ENCODE data around the gene PHLDB2.
"Not testable (repeated sequence)": the region's sequence is repeated elsewhere in the genome, so short reads cannot be mapped to it uniquely, and the experiment has no call there.

PHLDB2 gene

GRCh38 chr3:111859061-111859973 lies at the start of gene PHLDB2:
TSS of gene PHLDB2 (plus strand) at chr3:111859265. CDS start at chr3:111884078, 24,813 bp downstream.
- in situ Hi-C loops (cut with MboI; ENCODE audit: low sequenced_read_pairs) = no loop called here

- in situ Hi-C loops (cut with MboI; ENCODE audit: low sequenced_read_pairs) = no loop called here
Observed at GRCh38 chr3:111810909-111811308, 48.2 kb upstream of the PHLDB2 start.

GRCh38 chr3:111811811-111812210 lies 47.3 kb upstream of the PHLDB2 start:
- in situ Hi-C loops (cut with MboI; ENCODE audit: low sequenced_read_pairs) = no loop called here

GRCh38 chr3:111812701-111813100 lies 46.4 kb upstream of the PHLDB2 start:
- in situ Hi-C loops (cut with MboI; ENCODE audit: low sequenced_read_pairs) = no loop called here

GRCh38 chr3:111813441-111813840 lies 45.6 kb upstream of the PHLDB2 start:
- in situ Hi-C loops (cut with MboI; ENCODE audit: low sequenced_read_pairs) = no loop called here

GRCh38 chr3:111813979-111814378 lies 45.1 kb upstream of the PHLDB2 start:
- in situ Hi-C loops (cut with MboI; ENCODE audit: low sequenced_read_pairs) = no loop called here

- in situ Hi-C loops (cut with MboI; ENCODE audit: low sequenced_read_pairs) = not testable (repeated sequence)
Observed at GRCh38 chr3:111816771-111817170, 42.3 kb upstream of the PHLDB2 start.

GRCh38 chr3:111819927-111820326 lies 39.1 kb upstream of the PHLDB2 start:
- in situ Hi-C loops (cut with MboI; ENCODE audit: low sequenced_read_pairs) = no loop called here

GRCh38 chr3:111820651-111821050 lies 38.4 kb upstream of the PHLDB2 start:
- in situ Hi-C loops (cut with MboI; ENCODE audit: low sequenced_read_pairs) = no loop called here

GRCh38 chr3:111821891-111822290 lies 37.2 kb upstream of the PHLDB2 start:
- in situ Hi-C loops (cut with MboI; ENCODE audit: low sequenced_read_pairs) = no loop called here

- in situ Hi-C loops (cut with MboI; ENCODE audit: low sequenced_read_pairs) = no loop called here
Observed at GRCh38 chr3:111822804-111823203, 36.3 kb upstream of the PHLDB2 start.

GRCh38 chr3:111823341-111823855 lies 35.7 kb upstream of the PHLDB2 start:
- in situ Hi-C loops (cut with MboI; ENCODE audit: low sequenced_read_pairs) = no loop called here

GRCh38 chr3:111824351-111824750 lies 34.7 kb upstream of the PHLDB2 start:
- in situ Hi-C loops (cut with MboI; ENCODE audit: low sequenced_read_pairs) = no loop called here

GRCh38 chr3:111827871-111828270 lies 31.2 kb upstream of the PHLDB2 start:
- in situ Hi-C loops (cut with MboI; ENCODE audit: low sequenced_read_pairs) = no loop called here

GRCh38 chr3:111828530-111828929 lies 30.5 kb upstream of the PHLDB2 start:
- in situ Hi-C loops (cut with MboI; ENCODE audit: low sequenced_read_pairs) = no loop called here

- in situ Hi-C loops (cut with MboI; ENCODE audit: low sequenced_read_pairs) = no loop called here
Observed at GRCh38 chr3:111829023-111829422, 30.0 kb upstream of the PHLDB2 start.

- in situ Hi-C loops (cut with MboI; ENCODE audit: low sequenced_read_pairs) = no loop called here
Observed at GRCh38 chr3:111831840-111832239, 27.2 kb upstream of the PHLDB2 start.

- in situ Hi-C loops (cut with MboI; ENCODE audit: low sequenced_read_pairs) = no loop called here
Observed at GRCh38 chr3:111837112-111837511, 22.0 kb upstream of the PHLDB2 start.

- in situ Hi-C loops (cut with MboI; ENCODE audit: low sequenced_read_pairs) = no loop called here
Observed at GRCh38 chr3:111838133-111838532, 20.9 kb upstream of the PHLDB2 start.

GRCh38 chr3:111846039-111846438 lies 13.0 kb upstream of the PHLDB2 start:
- in situ Hi-C loops (cut with MboI; ENCODE audit: low sequenced_read_pairs) = no loop called here

GRCh38 chr3:111846717-111847116 lies 12.3 kb upstream of the PHLDB2 start:
- in situ Hi-C loops (cut with MboI; ENCODE audit: low sequenced_read_pairs) = no loop called here

- in situ Hi-C loops (cut with MboI; ENCODE audit: low sequenced_read_pairs) = no loop called here
Observed at GRCh38 chr3:111848283-111848682, 10.8 kb upstream of the PHLDB2 start.

All from HL-60/S4 treated with retinoic acid at 250 ng/mL for 4 days and 3 days (cell line).